GM23338 (cell line): Measurements from ENCODE around the gene ITIH6. TPM values are rescaled to one million over a fixed set of nuclear protein-coding genes. Genes with fewer than 3 reads are reported as not detected.

Experiments
- ATAC-seq: fragments of 200-7000 bp; cut with Tn5 transposase; 3 replicates; pipeline ENCODE4 v1.9.1; 2020
- DNase-seq: peaks from one replicate; pipeline ENCODE4 v3.0.0-alpha.2; 2015; ENCODE audit warnings: low spot score
- H2AFZ ChIP-seq: fragments of 200-600 bp; sonication (generic); 2 replicates; pipeline ENCODE4 v1.8.0; 2016; ENCODE audit warnings: antibody characterized with exemption, mild to moderate bottlenecking, moderate library complexity
- H3F3A ChIP-seq: fragments of 200-600 bp; sonication (generic); replicated peaks from 2 replicates; pipeline ENCODE4 v1.8.0; 2017; ENCODE audit warnings: antibody characterized with exemption, mixed run types, low read depth
- H3K27ac ChIP-seq: fragments of 200-600 bp; sonication (generic); 2 replicates; pipeline ENCODE4 v1.6.1; 2016; ENCODE audit warnings: low read depth
- H3K27me3 ChIP-seq: fragments of 200-600 bp; sonication (generic); 2 replicates; pipeline ENCODE4 v1.8.0; 2016; ENCODE audit warnings: mild to moderate bottlenecking, mixed run types, moderate library complexity; ENCODE audit not compliant: insufficient read depth
- H3K36me3 ChIP-seq: fragments of 200-600 bp; sonication (generic); 2 replicates; pipeline ENCODE4 v1.8.0; 2016; ENCODE audit warnings: mild to moderate bottlenecking; ENCODE audit not compliant: insufficient read depth
- H3K4me1 ChIP-seq: fragments of 200-600 bp; sonication (generic); 2 replicates; pipeline ENCODE4 v1.8.0; 2016; ENCODE audit warnings: mild to moderate bottlenecking, moderate library complexity; ENCODE audit not compliant: insufficient read depth
- H3K4me2 ChIP-seq: fragments of 200-600 bp; sonication (generic); 2 replicates; pipeline ENCODE4 v1.7.1; 2017; ENCODE audit warnings: mixed run types
- H3K4me3 ChIP-seq: fragments of 200-600 bp; sonication (generic); 2 replicates; pipeline ENCODE4 v1.6.1; 2016; ENCODE audit warnings: mixed run types
- H3K79me2 ChIP-seq: fragments of 200-600 bp; sonication (generic); replicated peaks from 2 replicates; pipeline ENCODE4 v1.8.0; 2017; ENCODE audit warnings: mild to moderate bottlenecking; ENCODE audit not compliant: insufficient read depth
- H3K9me2 ChIP-seq: fragments of 200-600 bp; sonication (generic); 2 replicates; pipeline ENCODE4 v1.8.0; 2017; ENCODE audit not compliant: insufficient read depth
- H4K20me1 ChIP-seq: fragments of 200-600 bp; sonication (generic); replicated peaks from 2 replicates; pipeline ENCODE4 v1.8.0; 2017; ENCODE audit warnings: mild to moderate bottlenecking; ENCODE audit not compliant: insufficient read depth
- H3K27ac Mint-ChIP-seq: 2 replicates; pipeline ENCODE4 v1.8.0; 2020; ENCODE audit warnings: inconsistent platforms, mild to moderate bottlenecking, moderate library complexity, mixed read lengths
- H3K27me3 Mint-ChIP-seq: 3 replicates; pipeline ENCODE4 v1.8.0; 2022; ENCODE audit warnings: low read depth, mild to moderate bottlenecking, moderate library complexity, mixed read lengths, inconsistent platforms; ENCODE audit not compliant: insufficient read depth, poor library complexity
- H3K36me3 Mint-ChIP-seq: 3 replicates; pipeline ENCODE4 v1.8.0; 2021; ENCODE audit warnings: low read depth, mild to moderate bottlenecking, inconsistent platforms, moderate library complexity, mixed read lengths
- H3K4me1 Mint-ChIP-seq: 3 replicates; pipeline ENCODE4 v1.8.0; 2020; ENCODE audit warnings: mild to moderate bottlenecking, inconsistent platforms, mixed read lengths
- H3K4me3 Mint-ChIP-seq: 3 replicates; pipeline ENCODE4 v1.8.0; 2021; ENCODE audit warnings: moderate library complexity, mild to moderate bottlenecking, inconsistent platforms, mixed read lengths
- H3K9me3 Mint-ChIP-seq: 3 replicates; pipeline ENCODE4 v1.8.0; 2020; ENCODE audit warnings: moderate library complexity, mild to moderate bottlenecking, inconsistent platforms, mixed read lengths
- CREB1 ChIP-seq: fragments of 250-450 bp; sonication (Bioruptor Pico); IDR thresholded peaks from 2 replicates; pipeline ENCODE4 v1.5.0; 2020; ENCODE audit warnings: low read depth, mild to moderate bottlenecking, moderate library complexity
- ETS1 ChIP-seq: IDR thresholded peaks from 2 replicates; pipeline ENCODE4 v1.6.1; 2016; ENCODE audit warnings: antibody characterized with exemption
- EZH2phosphoT487 ChIP-seq: fragments of 200-600 bp; sonication (generic); IDR thresholded peaks from one replicate; pipeline ENCODE4 v1.8.1; 2018; ENCODE audit warnings: antibody characterized with exemption; ENCODE audit not compliant: unreplicated experiment
- JUNB ChIP-seq: IDR thresholded peaks from one replicate; pipeline ENCODE4 v1.6.1; 2016; ENCODE audit warnings: antibody characterized with exemption; ENCODE audit not compliant: unreplicated experiment
- NANOG ChIP-seq: IDR thresholded peaks from 2 replicates; pipeline ENCODE4 v1.6.1; 2016; ENCODE audit warnings: antibody characterized with exemption, borderline replicate concordance
- POLR2AphosphoS5 ChIP-seq: IDR thresholded peaks from 2 replicates; pipeline ENCODE4 v1.6.1; 2016; ENCODE audit warnings: antibody characterized with exemption, low read depth
- REST ChIP-seq: IDR thresholded peaks from one replicate; pipeline ENCODE4 v1.6.1; 2018; ENCODE audit warnings: antibody characterized with exemption; ENCODE audit not compliant: unreplicated experiment
- STAT1 ChIP-seq: IDR thresholded peaks from one replicate; pipeline ENCODE4 v1.6.1; 2016; ENCODE audit warnings: antibody characterized with exemption; ENCODE audit not compliant: unreplicated experiment
- ZNF114 ChIP-seq: fragments of 250-450 bp; sonication (Bioruptor Pico); IDR thresholded peaks from 2 replicates; pipeline ENCODE4 v1.5.0; 2020; ENCODE audit warnings: mild to moderate bottlenecking, moderate library complexity
- ZNF331 ChIP-seq: fragments of 250-450 bp; sonication (Bioruptor Pico); IDR thresholded peaks from 2 replicates; pipeline ENCODE4 v1.5.0; 2020; ENCODE audit warnings: low read depth, mild to moderate bottlenecking, moderate library complexity
- polyA plus RNA-seq: library from polyadenylated mRNA; unstranded; fragments of >200 nt; fragmentation: Nextera tagmentation; extraction: Ambion mirVana; gene quantifications from 2 replicates; pipeline ENCODE4 v1.2.1, GENCODE V29; 2016
- total RNA-seq: library from RNA; depleted of rRNA; stranded (reverse); fragments of >200 nt; shearing (Covaris generic); gene quantifications from 2 replicates; pipeline ENCODE4 v1.2.3, GENCODE V29; 2014

Gene ITIH6
- total and polyA plus RNA-seq, 2 experiments from 2014 or later = not detected

- Histone ChIP-seq H3K4me3 (no peak overlapping the region), H3K79me2 (no peaks in the 10 kb centered on the region), H3F3A (no peaks in the 10 kb centered on the region), H3K27me3 (no peaks in the 10 kb centered on the region), H4K20me1 (no peaks in the 10 kb centered on the region), H3K36me3 (no peaks in the 10 kb centered on the region), H3K9me2 (no peaks in the 10 kb centered on the region), H3K4me1 (no peaks in the 10 kb centered on the region), H2AFZ (no peak overlapping the region), H3K27ac (no peak overlapping the region), H3K4me2 (no peak overlapping the region)
- DNase-seq = no peak
- no peak overlapping the region for H3K4me3 Mint-ChIP-seq
- H3K36me3 Mint-ChIP-seq = no peaks in the 10 kb centered on the region
- H3K27ac Mint-ChIP-seq = no peak overlapping the region
- H3K9me3 Mint-ChIP-seq = no peaks in the 10 kb centered on the region
- H3K4me1 Mint-ChIP-seq = peaks cover 8% of the 10 kb centered on the region
- no peak for TF ChIP-seq STAT1
- TF ChIP-seq JUNB = no peak
- no peak for TF ChIP-seq REST
- H3K27me3 Mint-ChIP-seq = peaks cover 2% of the 10 kb centered on the region
- ATAC-seq = no peak
Measured at GRCh38 chrX:54721424-54721823, 76.6 kb downstream of the ITIH6 start.

GRCh38 chrX:54715621-54716020 lies 82.4 kb downstream of the ITIH6 start:
- no peaks in the 10 kb centered on the region for H3K9me3 Mint-ChIP-seq
- no peaks in the 10 kb centered on the region for H3K9me2 ChIP-seq
- no peak overlapping the region for H3K4me2 ChIP-seq
- TF ChIP-seq JUNB (no peak), ZNF331 (no peak), ZNF114 (CRISPR knock-in tag) (no peak), CREB1 (CRISPR knock-in tag) (no peak), ETS1 (no peak), STAT1 (no peak), POLR2AphosphoS5 (no peak), REST (no peak), EZH2phosphoT487 (no peak), NANOG (no peak)

More at GRCh38 chrX:54715621-54716020, 82.4 kb downstream of the ITIH6 start:
- Histone ChIP-seq H3K4me3 (no peak overlapping the region), H3K36me3 (no peaks in the 10 kb centered on the region), H3K27ac (no peak overlapping the region), H2AFZ (no peak overlapping the region), H3K4me1 (no peaks in the 10 kb centered on the region), H3F3A (no peaks in the 10 kb centered on the region), H3K27me3 (no peaks in the 10 kb centered on the region), H3K79me2 (no peaks in the 10 kb centered on the region), H4K20me1 (no peaks in the 10 kb centered on the region)
- no peak for ATAC-seq
- H3K27ac Mint-ChIP-seq = no peak overlapping the region
- no peaks in the 10 kb centered on the region for H3K36me3 Mint-ChIP-seq
- no peak for DNase-seq
- 0 out of 3 replicates have a peak, but pooled peaks cover 3% of the 10 kb centered on the region for H3K4me1 Mint-ChIP-seq
- H3K4me3 Mint-ChIP-seq = no peak overlapping the region
- H3K27me3 Mint-ChIP-seq = no peaks in the 10 kb centered on the region
